ENCODE measurements around the gene FZD7.

FZD7 gene

DNA sequence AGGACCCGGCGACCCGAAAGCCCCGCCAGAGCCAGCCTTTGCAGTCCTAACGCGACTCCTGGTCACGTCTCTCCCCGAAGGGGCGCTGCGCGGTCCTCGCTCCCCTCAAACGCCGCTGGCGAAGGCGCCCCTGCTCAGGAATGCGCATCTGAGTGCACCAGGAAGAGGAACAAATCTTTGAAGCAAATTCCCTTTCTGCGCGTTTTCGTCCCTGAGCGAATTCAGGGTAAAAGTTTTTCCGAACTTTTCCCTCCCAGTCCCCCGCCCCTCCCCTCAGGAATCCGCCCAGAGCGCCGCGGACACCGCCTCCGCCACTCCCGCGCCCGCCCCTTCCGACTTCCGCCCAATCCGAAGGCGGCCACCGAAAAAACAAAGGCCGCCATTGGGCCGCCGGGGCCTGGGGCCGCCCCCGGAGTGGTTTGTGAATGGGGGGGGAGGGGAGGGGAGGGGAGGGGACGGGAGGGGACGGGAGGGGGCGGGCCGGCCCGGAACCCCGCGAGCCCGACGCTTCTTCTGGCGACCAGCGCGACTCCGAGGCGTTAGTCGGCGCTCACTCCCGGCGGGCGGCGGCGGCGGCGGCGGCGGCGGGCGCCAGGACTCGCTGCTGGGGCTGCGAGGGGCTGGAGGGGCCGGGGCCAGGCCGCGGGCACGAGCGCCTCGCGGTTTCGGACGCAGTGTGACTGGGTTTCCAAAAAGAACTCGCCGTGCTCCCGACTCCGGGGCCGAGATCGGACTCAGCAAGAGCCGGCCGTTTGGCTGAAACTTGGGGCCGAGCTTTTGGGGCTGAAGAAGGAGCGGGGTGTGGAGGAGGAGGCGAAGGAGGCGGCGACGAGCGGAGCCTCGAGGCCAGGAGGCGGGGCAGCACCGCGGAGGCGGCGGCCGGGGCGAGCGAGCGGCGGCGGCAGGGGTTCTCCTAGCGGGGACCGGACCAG is at the start of gene FZD7:
Gene FZD7 (plus strand): TSS at position 539 of the 932 bp plus-strand sequence. CDS start 793 bp downstream, outside the sequence.
- DNase-seq: peak; percentile 89

DNA sequence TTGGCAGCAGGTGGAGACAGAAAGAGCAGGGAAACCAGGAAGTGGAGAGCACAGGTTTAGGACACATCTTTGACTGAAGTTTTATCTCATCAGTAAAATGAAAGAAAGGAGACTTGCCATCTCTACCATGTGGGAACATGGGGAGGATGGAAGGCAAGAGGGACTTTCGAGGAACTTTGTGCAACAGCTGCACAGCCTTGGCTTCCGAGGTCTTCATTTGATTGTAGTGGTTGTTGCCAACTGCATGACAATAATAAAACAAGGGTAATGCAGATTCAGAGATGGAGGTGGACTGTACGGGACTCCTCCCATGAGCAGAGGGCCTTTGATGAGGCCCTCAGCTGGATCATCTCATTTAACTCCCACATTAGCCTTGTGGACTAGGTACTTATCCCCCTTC is 49.3 kb upstream of the FZD7 start:
- no peak for DNase-seq

DNA sequence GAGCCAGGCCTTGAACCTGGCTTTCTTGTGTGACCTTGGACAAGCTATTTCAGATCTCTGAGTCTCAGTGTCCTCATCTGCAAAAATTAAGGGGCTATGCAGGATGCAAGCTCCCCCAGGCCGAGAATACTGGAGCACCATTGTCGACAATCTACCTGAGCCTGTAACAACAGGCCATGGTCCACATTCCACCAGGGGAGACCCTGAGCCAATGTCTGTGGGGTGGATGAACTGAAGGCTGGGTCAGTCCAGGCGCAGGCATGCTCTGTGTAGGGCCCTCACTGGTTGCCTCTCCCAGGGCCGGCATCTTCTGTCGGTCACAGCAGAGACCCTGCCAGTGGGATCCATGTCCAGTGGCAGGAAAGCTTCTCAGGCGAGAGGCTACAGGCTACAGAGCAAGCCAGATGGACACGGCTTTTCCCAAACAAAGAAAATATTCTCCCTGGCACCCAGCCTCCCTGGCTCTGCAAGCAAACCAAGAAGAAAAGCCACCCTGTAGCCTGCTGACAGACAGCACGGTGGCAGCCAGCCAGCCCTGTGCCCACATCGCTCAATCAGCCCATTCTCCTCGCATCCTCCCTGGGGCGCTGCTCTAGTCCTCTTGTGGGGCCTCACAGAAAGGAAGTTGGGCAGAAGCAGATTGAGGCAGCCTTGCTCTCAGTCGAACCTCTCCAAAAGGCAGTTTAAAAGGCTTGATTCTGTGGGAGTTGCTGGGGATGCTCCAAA is 48.7 kb upstream of the FZD7 start:
- DNase-seq: no peak

DNA sequence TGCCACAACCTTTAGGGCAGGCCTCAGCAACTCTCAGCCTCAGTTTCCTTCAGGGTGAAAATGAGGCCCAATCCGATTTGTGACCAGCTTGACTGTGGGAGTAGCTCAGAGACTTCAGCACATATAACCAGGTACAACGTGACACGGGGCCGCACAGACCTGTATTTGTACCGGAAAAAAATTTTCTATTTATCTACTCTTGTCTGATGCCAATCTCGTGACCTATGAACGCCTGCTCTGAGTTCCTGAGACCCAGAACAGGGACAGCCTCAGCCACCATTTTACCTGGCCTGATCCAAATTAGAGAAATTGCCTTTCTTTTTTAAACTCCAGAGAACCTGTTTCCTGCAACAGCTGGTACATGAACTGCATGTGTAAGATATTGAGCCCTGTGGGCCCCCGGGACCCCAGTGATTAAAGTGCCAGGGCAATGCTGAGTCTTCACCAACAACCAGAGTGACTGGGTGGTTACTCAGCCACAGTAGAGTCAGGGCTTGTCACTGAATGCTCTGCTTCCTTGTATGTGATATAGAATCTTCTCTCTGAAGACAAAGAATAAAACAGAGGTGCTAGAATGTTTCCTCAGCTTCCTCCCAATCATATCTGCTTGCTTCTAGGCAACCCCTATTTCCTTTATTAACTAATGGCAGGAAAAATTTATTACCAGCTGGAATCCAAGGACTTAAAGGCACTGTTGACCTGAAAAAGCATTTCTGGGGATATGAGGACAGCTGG is 47.8 kb upstream of the FZD7 start:
- DNase-seq: no peak

DNA sequence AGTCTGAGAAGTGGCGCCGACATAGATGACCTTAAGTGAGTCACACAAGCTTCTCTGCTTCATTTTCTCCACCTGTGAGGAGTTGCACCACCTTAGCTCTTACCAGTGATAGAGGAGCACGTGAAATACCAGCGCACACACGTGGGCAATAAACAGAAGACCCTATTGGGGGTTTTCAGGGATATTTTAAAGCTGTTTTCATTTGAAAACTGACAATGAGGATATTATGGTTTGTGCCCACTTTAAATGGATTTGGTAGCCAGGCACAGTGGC is 47.3 kb upstream of the FZD7 start:
- no peak for DNase-seq

DNA sequence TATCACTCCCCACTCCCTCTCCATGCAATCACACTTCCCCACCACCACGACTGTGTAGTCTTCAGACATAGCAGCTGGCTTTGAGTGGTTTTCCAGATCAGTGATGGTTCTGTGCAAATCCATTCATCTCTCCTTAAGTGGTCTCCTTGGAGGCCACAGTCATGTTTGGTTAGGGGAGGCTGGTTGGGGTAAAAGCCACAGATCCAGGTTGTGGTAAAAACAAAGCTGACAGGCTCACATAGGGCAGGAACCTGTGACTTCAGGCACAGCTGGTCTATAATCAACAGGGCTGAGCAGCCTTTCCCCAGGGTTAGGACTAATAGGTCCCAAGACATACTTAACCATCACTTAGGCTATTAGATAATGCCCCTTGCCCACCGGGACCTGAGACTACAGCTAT is 46.2 kb upstream of the FZD7 start:
- DNase-seq: no peak

DNA sequence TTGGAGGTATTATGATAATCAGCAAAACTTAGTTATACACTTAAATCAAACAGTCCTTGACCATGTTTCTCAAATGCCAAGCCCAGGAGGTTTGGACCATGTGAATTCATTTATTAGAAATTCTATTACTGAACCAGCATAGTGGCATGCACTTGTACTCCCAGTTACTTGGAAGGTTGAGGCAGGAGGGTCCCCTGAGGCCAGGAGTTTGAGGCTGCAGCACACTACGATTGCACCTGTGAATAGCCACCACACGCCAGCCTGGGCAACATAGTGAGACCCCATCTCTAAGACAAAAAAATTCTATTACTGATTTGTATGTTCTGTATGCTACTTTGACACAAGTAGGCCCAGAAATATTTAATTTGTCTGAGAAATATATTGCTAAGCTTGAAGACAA is 43.6 kb upstream of the FZD7 start:
- no peak for DNase-seq

DNA sequence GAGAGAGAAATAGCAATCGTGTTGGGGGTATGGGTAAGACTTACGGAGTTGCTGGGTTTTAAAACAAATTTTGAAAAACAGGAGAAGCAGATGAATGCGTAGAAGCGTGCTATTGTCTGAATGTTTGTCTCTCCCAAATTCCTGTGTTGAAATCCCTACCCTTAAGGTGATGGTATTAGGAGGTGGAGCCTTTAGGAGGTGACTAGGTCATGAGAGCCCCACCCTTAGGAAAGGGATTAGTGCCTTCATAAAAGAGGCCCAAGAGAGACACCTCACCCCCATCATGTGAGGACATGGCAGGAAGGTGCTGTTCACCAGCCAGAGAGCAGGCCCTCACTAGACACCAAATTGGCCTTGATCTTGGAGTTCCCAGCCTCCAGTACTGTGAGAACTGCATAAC is 40.7 kb upstream of the FZD7 start:
- DNase-seq: no peak

DNA sequence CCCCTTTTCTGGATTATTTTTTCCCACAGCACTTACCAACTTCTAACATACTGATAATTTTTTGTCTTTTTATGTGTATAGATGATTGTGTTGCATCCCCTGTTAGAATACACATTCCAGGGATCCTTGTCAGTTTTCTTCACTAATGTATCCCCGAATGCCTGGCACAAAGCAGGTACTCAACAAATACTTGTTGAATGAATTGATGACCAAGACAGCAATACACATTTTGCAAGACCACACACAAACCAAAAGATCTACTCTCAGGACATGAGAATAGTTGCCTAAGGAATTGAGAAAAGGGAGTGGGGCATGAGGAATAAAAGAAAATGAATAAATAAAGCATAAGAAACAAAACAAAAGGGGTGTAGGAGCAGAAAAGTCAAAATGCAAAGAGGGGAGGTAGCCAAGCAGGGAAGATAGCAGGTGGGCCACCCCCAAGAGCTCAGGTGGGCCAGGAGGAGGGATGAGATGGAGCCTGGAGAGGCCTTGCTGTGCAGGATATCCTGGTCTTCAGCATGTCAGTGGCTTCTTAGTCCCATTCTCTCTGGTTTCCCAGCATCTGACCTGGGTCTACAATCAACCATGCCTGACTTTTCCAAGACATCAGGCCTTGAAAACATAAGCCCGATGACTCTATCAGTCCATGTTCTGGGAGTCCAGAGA is 38.5 kb upstream of the FZD7 start:
- no peak for DNase-seq

DNA sequence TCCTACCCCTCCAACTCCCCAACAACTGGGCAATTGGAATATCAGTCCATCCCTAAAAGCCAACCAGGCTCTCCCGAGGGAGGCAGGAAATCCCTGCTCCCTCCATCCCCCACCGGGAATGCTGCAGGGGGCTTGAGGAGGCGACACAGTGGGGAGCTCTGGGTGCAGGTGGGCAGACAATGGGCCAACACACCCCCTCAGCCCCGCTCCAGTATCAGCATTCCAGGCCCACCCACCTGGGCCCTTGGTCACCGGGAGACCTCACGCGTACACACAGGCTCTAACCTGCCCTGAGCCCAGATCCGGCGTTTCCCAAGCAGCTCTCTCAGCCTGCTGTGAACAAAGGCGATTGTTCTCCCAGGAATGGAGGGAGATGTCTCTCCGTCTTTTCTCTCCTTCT is 37.6 kb upstream of the FZD7 start:
- no peak for DNase-seq

DNA sequence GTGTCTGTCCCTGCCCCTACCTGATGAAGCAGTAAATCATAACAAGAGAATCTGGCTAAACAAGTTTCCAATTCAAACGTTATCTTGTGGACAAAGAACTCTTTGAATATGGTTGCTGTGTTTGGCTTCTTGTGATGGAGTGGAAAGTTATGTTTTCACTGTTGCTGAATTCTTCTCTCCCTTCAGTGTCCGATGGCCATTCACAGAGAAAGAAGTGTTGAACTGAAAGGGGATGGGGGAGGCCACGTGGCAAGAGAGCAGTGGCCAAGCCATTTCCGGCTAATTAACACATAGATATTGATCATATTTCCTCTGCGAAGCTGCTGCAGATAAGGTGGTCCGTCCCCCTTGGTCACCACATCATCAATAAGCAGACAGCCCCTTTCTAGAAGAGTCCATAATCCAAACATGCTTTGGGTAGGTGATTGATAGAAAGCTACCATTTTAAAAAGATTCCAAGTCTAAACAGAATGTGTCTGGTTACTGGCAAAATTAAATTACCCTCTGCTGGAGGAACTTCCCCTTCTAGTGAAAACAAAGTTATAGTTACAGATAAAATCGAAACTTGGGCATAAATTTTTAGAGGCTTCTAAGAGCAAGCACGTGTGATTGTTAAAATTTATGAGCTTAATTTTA is 36.9 kb upstream of the FZD7 start:
- DNase-seq: no peak

DNA sequence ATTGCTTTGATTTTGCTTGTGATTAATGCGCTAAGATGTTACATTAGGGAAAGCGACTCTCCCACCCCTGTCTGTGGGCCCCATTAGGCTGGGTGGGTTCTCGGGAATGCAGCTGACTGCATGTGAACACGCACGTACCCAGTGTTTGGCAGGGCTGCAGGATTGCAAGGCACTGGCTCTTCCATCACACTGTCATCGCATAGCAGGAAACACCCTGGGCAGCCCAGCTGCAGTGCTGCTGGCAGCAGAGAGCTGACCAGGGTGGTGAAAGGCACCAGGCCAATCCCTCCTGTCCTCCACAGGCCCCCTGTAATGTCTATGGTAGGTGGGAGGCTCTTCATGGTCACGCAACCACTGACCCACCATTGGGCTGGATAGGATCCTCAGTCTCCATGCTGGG is 34.4 kb upstream of the FZD7 start:
- no peak for DNase-seq

DNA sequence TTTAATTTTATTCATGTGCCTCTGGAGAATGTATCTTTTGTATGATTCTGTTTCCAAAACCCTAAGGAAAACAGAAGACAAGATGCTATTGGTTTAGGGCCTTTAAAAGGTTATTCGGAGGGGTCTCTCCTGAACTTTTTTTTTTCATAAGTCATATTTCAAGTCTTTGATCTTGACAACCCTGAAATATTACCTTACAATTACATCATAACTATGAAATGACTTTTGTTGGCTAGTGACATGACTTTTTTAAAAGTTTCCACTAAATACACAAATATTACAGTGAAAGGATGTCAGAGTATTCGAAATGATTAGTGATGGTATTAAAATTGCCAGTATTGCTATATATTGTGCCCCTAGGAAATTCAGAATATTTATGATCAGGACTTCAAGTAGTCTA is 31.8 kb upstream of the FZD7 start:
- no peak for DNase-seq

DNA sequence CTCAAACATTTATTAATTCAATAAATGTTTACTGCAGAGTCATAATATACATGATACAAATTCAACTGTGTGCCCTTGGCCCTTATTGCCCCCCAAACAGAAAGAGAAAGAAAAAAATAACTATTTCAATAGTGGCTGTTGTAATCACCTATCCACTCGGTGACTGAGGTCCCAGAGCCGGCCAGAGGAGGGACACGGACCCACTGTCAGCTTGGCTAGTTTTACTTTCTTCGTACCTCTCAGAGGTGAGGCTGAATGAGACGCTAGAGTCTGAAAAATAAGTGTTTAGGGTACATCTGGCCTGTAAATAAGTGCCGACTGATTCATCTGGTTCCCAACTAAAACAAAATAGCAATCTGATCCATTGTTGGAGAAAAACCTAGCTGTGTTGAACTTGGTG is 31.3 kb upstream of the FZD7 start:
- no peak for DNase-seq

DNA sequence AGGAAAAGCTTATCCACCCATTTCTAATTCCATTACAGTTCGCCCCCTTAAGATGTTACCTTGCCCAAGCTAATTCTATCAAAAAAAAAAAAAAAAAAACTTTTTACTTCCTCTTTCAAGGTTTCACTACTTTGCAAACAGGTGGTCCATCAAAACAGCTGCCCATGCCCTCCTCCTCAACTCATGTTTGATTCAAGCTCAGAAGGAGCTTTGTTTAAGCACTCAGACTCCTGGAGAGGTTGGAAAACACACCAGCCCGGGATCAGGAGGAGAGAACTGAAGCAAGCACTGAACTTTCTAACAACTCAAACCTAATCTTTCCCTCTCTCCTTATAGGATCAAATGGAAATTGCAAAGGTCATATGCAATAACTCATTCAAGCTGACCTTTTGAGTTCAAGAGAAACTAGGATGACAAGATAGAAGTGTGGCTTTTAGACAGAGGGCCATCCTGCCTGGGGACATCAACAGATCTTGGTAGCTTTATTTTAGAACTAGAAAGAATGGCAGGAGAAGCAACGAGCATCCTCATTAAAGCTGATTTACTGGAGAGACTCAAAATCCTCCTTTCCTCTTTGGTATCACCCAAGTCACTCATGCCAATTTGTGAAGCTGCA is 28.3 kb upstream of the FZD7 start:
- no peak for DNase-seq

DNA sequence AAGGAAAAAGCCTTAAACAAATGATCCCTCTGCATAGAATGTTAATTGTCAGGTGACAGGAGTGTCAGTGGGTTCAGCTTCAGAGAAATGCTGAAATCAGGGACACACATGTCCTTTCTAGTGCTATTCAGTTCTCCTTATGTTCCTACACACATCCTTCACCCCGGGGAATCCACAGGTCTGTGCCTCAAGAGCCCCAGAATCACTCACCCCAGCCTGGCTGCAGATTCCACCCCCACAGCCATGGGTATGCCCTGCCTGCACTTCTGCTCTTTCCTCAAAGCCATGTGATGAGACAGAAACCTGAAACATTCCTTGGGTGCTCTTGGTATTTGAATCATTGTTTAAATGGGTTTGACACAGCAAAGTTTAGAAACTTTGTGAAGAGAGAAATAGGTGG is 27.4 kb upstream of the FZD7 start:
- DNase-seq: no peak

DNA sequence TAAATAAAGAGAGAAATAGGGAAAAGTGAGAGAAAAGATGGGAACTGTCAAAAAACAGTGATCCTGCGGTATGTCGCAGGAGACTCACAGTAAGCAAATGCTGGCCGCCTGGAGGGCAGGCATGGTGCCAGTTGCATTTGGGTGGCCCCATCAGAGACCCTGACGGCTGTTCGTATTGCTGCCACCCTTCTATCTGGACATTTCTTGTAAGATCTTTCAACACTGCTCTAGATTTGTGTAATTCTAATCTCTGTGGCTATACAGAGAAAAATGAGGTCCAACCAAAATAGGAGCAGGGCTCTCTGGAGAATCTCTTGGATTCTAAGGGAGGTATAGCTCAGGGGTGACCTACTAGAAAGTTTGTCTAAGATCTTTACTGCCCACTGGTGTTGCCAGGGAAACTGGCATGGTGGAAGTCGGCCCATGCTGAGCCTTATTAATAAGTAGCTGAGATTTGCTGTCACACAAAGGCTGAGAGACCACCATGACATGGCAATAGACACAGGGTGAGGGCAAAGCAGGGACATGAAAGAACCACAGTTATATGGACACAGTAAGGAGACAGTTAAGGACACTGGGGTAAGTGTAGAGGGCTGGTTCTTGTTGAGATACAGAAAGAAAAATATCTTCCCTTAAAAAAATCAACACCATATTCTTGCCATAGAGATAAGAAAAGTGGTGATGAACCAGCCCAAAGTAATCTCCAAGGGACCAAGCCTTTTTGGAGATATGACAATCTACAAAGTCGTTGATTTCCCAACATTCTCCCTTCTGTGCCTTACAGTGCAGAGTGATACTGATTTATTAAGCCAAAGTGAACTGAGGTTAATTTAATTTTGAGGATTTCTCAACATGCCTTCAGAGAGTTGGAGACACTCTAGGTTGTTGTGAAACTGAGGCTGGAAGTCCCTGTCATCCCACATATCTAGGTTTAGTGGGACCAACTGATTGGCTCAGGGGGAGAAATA is 26.4 kb upstream of the FZD7 start:
- no peak for DNase-seq

DNA sequence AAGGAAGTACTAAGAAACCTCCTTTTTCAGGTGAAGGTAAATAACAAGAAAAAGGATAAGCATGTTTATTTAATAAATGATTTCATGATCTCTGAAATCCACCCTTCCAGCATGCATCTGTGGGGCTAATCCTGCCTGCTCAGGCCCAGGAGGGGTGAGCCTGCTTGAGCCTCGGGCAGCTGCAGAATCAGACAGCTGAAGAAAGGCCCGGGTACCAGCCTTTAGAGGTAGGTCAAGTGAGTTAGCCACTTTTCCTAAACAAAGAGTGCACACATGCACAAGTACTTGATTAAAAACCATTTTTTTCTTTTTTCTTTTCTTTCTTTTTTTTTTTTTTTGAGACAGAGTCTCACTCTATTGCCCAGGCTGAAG is 25.7 kb upstream of the FZD7 start:
- no peak for DNase-seq

DNA sequence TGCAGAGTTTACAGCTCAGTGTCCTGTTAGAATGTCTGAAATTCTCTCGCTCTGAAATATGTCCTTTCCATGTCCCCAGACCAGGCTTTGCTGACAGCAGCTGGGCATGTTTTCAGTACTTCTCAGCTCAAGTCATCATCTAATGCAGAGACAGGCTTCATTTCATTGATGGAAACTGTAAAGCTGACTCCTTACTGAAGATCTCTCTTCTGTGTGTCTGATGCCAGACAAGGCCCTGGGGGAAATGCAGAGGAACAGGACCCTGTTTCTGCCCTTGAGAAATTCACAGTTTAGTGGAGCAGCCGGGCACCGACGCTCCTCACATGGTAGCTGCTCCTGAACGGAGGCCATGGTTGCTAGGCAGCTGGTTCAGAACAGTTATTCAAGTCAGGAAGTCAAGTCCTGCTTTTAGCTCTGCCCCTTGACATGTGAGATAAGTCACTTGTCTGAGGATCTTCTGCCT is 24.6 kb upstream of the FZD7 start:
- DNase-seq: no peak

DNA sequence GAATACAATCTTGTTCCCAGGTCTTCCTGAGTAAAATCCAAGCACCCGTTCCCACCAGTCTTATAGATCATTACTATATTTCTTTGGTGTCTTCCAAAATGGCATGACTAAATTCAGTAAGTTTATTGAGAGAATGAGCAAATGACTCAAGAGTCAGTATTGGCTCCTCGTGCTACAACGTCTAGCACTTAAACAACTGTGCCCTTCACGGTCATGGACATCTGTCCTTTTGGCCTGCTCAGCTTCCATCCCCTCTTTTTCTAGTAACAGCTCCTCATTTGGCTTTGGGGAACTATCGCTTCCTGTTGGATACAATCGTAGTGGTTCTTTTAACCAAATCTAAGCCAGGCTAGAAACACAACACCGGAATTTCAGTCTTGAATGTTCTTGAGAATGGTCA is 24.1 kb upstream of the FZD7 start:
- no peak for DNase-seq

DNA sequence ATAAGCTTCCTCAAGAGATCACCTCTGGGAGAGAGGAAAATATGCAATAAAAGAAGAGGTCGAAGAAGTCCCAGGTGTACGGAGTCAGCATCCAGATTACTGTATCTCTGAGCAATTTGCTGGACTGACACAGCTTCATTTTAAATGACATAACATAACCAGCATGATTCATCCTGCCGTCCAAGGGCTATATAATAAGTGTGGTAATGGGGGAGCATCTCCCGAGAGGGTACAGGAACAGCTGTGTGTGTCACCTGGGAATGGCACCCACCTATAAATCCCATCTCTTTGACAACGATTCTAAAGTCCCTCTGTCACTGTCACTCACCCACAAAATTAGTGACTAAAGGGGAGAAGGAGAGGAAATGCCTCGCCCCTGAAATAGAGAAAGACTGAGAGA is 19.3 kb upstream of the FZD7 start:
- no peak for DNase-seq

All from activated CD8-positive, alpha-beta memory T cell treated with anti-CD3 and anti-CD28 coated beads for 24 hours (primary cell).